HL-60 (cell line): Measurements from ENCODE around the gene RAB11FIP3.

Experiments used
- DNase-seq, 2 experiments: peaks; one replicate each; pipeline ENCODE4 v3.0.0-alpha.2; 2010 to 2020; ENCODE audit warnings: low read depth in 1 of 2, low spot score in 1 of 2
- H3K27ac ChIP-seq: fragments of 250-450 bp; sonication (Bioruptor Pico); replicated peaks from 2 replicates; pipeline ENCODE4 v1.5.1; 2020; ENCODE audit warnings: mild to moderate bottlenecking, moderate library complexity
- H3K27me3 ChIP-seq: fragments of 250-450 bp; sonication (Bioruptor Pico); 2 replicates; pipeline ENCODE4 v1.5.1; 2021; ENCODE audit warnings: mild to moderate bottlenecking, moderate library complexity; ENCODE audit not compliant: insufficient read depth, poor library complexity, severe bottlenecking
- H3K4me3 ChIP-seq: replicated peaks from 2 replicates; pipeline ENCODE4 v1.5.1; 2011; ENCODE audit warnings: mild to moderate bottlenecking, control low read depth, low read length; ENCODE audit not compliant: insufficient read depth
- GABPA ChIP-seq: IDR thresholded peaks from 2 replicates; pipeline ENCODE4 v1.6.1; 2012; ENCODE audit warnings: low read depth
- POLR2AphosphoS5 ChIP-seq: IDR thresholded peaks from 2 replicates; pipeline ENCODE4 v1.6.1; 2012; ENCODE audit warnings: low read depth
- SPI1 ChIP-seq: IDR thresholded peaks from 2 replicates; pipeline ENCODE4 v1.6.1; 2012; ENCODE audit warnings: low read depth, mild to moderate bottlenecking, borderline replicate concordance
- TF ChIP-seq, protein P1 (sequence below): IDR thresholded peaks from one replicate; pipeline ENCODE4 v1.5.1; 2011; ENCODE audit warnings: low read length, control low read depth, inconsistent platforms; ENCODE audit not compliant: insufficient read depth
- TF ChIP-seq, protein P2 (sequence below): IDR thresholded peaks from 2 replicates; pipeline ENCODE4 v1.6.1; 2012; ENCODE audit warnings: low read depth; ENCODE audit not compliant: insufficient replicate concordance

RAB11FIP3 gene

DNA sequence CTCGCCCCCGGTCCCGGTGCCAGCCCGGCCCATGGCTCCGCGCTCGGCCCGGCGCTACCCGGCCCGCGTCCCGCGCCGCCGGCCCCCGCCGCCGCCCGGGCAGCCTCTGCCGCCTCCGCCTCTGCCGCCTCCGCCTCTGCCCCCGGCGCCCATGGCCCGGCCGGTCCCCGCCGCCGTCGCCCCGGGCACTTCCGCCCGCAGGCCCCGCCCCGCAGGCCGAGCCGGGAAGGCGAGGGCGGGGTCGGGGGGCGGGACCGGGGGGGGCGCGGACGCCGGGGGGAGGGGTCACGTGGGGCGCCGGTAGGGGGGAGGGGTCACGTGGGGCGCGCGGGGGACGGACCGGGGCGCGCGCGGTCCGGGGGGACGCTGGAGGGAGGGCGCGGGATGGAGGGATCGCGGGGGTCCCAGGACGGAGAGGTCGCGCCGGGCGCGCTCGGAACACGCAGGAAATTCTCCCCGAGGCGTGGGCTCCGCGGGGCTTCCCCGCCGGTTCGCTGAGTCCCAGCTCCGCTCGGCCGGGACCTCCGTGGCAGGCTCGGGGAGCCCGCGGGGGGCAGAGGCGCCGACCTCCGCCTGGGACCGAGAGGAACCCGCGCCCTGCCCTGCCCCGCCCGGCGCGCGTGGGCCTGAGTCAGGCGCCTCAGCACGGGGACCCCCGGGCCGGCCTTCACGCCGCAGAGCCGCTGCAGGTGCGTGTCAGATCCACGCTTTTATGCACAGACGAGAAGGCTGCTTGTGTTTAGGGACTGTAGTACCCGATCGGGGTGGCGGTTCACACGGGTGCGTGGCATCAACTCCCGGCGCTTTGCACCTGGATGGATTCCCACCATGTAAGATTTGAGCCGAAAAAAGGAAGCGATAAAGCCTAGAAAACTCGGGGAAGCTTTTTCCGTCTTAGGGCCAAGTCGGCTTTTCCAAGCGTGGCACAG, 43.4 kb upstream of the RAB11FIP3 start, which contains the start of gene PGAP6:
TSS of gene PGAP6 (minus strand) at position 190 of the 929 bp plus-strand sequence. CDS start at position 33, 157 bp downstream.
- Histone ChIP-seq H3K27me3 (no peaks in the 10 kb centered on the region), H3K4me3 (peak within 1 kb of the TSS; percentile 86), H3K27ac (peak within 1 kb of the TSS; percentile 66)
- peak in 1 of 2 experiments; percentile 45 for DNase-seq
- TF ChIP-seq GABPA (no peak), SPI1 (no peak), POLR2AphosphoS5 (0 out of 2 replicates have a peak, but pooled peaks have one; percentile 19)
- TF ChIP-seq, protein P1, sequence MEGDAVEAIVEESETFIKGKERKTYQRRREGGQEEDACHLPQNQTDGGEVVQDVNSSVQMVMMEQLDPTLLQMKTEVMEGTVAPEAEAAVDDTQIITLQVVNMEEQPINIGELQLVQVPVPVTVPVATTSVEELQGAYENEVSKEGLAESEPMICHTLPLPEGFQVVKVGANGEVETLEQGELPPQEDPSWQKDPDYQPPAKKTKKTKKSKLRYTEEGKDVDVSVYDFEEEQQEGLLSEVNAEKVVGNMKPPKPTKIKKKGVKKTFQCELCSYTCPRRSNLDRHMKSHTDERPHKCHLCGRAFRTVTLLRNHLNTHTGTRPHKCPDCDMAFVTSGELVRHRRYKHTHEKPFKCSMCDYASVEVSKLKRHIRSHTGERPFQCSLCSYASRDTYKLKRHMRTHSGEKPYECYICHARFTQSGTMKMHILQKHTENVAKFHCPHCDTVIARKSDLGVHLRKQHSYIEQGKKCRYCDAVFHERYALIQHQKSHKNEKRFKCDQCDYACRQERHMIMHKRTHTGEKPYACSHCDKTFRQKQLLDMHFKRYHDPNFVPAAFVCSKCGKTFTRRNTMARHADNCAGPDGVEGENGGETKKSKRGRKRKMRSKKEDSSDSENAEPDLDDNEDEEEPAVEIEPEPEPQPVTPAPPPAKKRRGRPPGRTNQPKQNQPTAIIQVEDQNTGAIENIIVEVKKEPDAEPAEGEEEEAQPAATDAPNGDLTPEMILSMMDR: no peak
- TF ChIP-seq, protein P2, sequence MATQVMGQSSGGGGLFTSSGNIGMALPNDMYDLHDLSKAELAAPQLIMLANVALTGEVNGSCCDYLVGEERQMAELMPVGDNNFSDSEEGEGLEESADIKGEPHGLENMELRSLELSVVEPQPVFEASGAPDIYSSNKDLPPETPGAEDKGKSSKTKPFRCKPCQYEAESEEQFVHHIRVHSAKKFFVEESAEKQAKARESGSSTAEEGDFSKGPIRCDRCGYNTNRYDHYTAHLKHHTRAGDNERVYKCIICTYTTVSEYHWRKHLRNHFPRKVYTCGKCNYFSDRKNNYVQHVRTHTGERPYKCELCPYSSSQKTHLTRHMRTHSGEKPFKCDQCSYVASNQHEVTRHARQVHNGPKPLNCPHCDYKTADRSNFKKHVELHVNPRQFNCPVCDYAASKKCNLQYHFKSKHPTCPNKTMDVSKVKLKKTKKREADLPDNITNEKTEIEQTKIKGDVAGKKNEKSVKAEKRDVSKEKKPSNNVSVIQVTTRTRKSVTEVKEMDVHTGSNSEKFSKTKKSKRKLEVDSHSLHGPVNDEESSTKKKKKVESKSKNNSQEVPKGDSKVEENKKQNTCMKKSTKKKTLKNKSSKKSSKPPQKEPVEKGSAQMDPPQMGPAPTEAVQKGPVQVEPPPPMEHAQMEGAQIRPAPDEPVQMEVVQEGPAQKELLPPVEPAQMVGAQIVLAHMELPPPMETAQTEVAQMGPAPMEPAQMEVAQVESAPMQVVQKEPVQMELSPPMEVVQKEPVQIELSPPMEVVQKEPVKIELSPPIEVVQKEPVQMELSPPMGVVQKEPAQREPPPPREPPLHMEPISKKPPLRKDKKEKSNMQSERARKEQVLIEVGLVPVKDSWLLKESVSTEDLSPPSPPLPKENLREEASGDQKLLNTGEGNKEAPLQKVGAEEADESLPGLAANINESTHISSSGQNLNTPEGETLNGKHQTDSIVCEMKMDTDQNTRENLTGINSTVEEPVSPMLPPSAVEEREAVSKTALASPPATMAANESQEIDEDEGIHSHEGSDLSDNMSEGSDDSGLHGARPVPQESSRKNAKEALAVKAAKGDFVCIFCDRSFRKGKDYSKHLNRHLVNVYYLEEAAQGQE: no peak

DNA sequence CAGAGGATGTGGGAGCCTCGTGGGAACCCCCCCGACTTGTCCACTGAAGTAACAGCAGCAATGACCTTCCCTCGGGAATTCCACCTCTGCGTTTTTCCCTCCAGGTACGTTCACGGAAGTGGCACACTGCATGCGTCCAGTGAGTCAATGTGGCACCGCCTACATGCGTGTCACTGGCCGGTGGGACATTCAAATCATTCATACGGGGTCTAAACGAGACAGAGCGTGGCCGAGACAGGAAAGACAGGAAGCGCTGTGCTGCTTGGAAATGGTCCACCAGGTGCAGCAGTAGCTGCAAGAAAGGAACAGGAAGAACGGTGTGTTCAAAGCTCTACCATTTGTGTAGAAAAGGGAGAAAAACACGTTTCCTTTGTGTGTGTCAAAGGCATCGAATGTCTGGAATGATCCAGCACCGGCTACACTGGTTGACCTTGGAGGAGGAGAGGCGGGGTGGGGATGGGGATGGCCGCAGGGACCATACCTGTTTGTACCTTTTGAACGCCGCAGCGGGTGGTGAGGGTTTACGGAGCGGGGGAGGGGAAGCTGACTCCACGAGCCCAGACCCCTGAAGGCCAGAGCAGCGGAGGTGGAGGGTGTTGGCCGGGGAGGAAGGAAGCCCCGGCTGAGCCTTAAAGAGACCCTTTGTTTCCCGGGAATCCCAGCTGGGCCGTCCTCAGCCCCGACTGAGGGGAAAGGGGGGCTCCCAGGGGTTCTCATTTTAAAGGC, 42.0 kb upstream of the RAB11FIP3 start:
- no peak overlapping the region for H3K4me3 ChIP-seq

More for the DNA sequence above, 42.0 kb upstream of the RAB11FIP3 start:
- DNase-seq: no peak
- no peak for TF ChIP-seq SPI1
- no peak for TF ChIP-seq GABPA
- TF ChIP-seq, protein P2: no peak
- TF ChIP-seq, protein P1: no peak
- no peak for TF ChIP-seq POLR2AphosphoS5
- H3K27ac ChIP-seq: peak overlapping the region; percentile 64
- H3K27me3 ChIP-seq: no peaks in the 10 kb centered on the region
